T47D (cell line): ENCODE measurements around the gene LYSMD2.

ENCODE experiments used
- DNase-seq, 2 experiments: peaks; one replicate each; pipeline versions ENCODE4 v3.0.0 to v3.0.0-alpha.2; 2011 to 2012; ENCODE audit warnings: low read depth in 1 of 2, low spot score in 1 of 2
- JUND ChIP-seq: IDR thresholded peaks from 2 replicates; pipeline ENCODE4 v1.6.1; 2012; ENCODE audit warnings: low read depth
- in situ Hi-C: cut with HindIII; loops from 2 replicates; pipeline ENCODE4 v1.10.0; 2016; ENCODE audit warnings: low sequenced_read_pairs, low pct_unique_long_range_greater_than_20kb

LYSMD2 gene

DNA sequence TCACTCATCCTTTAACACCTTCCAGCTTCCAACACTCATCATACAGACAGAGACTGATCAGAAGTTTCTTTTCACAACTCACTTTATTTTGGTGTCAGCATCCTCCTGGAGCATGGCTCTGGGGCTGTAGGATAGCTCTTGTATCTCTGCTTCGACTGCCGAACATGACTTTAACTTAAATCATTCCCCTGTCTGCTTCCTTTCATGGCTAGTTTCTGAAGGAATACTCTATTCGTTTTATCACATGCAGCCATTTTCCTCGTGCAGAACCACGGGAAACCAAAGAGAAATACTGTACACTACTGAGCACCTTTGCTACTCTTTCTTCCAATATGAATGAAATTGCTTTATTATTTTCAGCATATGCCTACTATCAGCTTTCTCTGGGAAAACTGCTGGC lies 11.9 kb upstream of the LYSMD2 start:
- TF ChIP-seq JUND, result no peak
- no peak for DNase-seq
- in situ Hi-C loops, result no loop called here

DNA sequence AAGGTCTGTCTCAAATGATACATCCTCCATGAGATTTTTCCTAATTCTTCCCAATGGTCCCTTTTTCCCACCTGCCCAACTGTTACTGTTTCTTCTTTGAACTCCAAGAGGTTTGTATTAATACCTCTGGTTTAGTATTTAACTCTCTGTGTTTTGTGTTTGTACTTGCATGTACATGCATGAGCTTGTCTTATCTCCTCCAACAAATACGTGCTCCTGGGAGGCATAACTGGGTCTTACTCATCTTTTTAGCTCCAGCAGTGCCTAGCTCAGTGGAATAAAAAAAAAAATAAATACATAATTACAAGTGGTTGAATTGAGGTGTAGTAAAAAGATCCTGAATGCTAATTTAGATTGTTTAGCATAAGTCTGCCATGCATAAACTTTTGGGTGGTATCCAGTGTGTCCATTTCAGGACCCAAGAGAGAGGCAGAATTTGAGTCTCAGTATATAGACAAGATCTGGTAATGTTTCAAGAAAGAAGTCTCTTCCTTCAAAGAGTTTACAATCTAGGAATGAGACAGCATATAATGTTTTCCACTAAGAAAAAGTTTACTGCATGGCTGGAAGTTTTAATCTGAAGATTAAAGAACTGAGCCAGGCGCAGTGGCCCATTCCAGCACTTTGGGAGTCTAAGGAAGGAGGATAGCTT lies 1.7 kb upstream of the LYSMD2 start:
- in situ Hi-C loops, result no loop called here
- no peak for TF ChIP-seq JUND
- DNase-seq, result no peak

DNA sequence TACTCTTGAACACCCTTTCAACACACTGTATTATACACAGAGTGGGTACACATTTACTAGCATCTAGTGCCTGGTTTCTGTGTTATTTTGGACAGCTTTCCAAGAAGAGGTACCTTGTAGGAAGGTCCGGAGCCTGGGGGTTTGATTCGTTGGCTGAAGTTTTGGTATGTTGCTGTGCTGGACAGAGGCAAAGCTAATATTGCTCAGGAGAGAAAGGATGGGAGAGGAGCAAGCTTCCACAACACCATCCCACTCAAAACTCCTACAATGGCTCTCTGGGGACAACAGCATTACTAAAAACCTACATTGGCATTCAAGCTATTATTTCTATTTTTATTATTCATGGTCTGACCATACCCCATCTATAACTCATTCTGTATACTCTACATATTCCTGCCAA lies 1.1 kb upstream of the LYSMD2 start:
- peak in 1 of 2 experiments; percentile 26 for DNase-seq
- in situ Hi-C loops, result no loop called here
- TF ChIP-seq JUND, result no peak

DNA sequence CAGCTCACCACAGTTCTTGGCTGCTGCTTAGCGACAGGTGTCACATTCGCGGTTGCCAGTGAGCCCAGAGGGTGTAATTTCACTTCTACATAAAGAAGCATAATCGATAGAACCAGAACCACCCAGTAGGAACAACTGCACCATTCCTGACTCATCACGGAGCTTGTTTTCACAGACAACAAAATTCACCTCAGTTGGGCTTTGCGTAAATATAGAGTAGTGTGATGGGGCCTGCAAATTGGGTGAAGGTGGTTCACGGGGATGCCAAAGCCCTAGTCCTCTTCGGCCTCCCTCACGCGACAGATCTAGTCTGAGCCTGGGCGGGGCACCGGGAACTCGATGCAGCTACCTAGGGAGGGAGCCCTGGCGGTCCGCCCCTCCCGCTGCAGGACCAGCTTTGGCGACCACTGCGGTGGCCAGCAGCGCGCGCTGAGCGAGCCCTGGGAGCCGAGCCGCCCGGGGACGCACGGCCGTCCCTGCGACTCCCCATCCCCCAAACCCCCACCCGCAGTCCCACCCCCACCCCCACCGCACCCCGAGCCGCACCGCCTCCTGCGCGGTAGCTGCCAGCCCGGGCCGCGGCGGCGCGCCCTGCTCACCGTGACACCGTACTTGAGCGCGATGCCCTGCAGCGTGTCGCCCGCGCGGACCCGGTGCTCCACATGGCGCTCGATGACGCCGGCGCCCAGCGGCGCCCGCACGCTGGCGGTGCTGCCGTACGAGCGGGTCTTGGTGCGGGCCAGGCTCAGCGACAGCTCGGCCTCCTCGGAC lies 519 bp downstream of the LYSMD2 start:
- no peak for TF ChIP-seq JUND
- DNase-seq, result peak; percentile 41 to 53
- in situ Hi-C loops, result no loop called here

GRCh38 chr15:51736069-51736468 lies 1.4 kb downstream of the LYSMD2 start:
- no peak for TF ChIP-seq JUND
- in situ Hi-C loops, result no loop called here

GRCh38 chr15:51735228-51736010 lies 2.0 kb downstream of the LYSMD2 start:
- in situ Hi-C loops, result no loop called here
- no peak for DNase-seq
- TF ChIP-seq JUND, result no peak

More at GRCh38 chr15:51736069-51736468, 1.4 kb downstream of the LYSMD2 start:
- DNase-seq, result no peak

DNA sequence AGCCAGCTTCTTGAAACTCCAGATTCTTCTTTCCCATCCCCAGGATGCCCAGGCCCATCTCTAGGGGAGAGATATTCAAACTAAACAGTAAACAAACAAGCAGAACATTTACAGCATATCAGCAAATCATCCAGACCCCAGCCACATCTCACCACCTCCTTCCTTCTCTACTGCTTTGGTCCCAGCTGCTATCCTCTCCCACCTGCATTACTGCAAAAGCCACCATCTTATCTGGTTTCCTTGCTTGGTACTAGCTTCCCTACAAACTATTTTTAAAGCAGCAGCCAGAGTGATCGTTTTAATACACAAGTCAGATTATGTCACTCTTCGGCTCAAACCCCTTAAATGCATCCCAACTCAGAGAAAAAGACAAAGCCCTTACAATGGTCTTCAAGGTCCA lies 4.8 kb downstream of the LYSMD2 start:
- in situ Hi-C loops, result no loop called here
- no peak for TF ChIP-seq JUND
- DNase-seq, result no peak

GRCh38 chr15:51731549-51732267 lies 5.7 kb downstream of the LYSMD2 start:
- TF ChIP-seq JUND, result no peak
- peak; percentile 24 to 35 for DNase-seq
- in situ Hi-C loops, result no loop called here

GRCh38 chr15:51727141-51727897 lies 10.1 kb downstream of the LYSMD2 start:
- TF ChIP-seq JUND, result no peak
- in situ Hi-C loops, result no loop called here
- DNase-seq, result no peak

- in situ Hi-C loops, result no loop called here
- TF ChIP-seq JUND, result no peak
- DNase-seq, result no peak
Observed at GRCh38 chr15:51726302-51727073, 11.0 kb downstream of the LYSMD2 start.

GRCh38 chr15:51724673-51725072 lies 12.8 kb downstream of the LYSMD2 start:
- no peak for DNase-seq
- TF ChIP-seq JUND, result no peak
- in situ Hi-C loops, result no loop called here

- no peak for DNase-seq
- TF ChIP-seq JUND, result no peak
- in situ Hi-C loops, result no loop called here
Observed at GRCh38 chr15:51724199-51724598, 13.3 kb downstream of the LYSMD2 start.
